ENCODE data around the gene GPSM3.
"Not testable (repeated sequence)": the region's sequence is repeated elsewhere in the genome, so short reads cannot be mapped to it uniquely, and the experiment has no call there.

The GPSM3 gene

DNA sequence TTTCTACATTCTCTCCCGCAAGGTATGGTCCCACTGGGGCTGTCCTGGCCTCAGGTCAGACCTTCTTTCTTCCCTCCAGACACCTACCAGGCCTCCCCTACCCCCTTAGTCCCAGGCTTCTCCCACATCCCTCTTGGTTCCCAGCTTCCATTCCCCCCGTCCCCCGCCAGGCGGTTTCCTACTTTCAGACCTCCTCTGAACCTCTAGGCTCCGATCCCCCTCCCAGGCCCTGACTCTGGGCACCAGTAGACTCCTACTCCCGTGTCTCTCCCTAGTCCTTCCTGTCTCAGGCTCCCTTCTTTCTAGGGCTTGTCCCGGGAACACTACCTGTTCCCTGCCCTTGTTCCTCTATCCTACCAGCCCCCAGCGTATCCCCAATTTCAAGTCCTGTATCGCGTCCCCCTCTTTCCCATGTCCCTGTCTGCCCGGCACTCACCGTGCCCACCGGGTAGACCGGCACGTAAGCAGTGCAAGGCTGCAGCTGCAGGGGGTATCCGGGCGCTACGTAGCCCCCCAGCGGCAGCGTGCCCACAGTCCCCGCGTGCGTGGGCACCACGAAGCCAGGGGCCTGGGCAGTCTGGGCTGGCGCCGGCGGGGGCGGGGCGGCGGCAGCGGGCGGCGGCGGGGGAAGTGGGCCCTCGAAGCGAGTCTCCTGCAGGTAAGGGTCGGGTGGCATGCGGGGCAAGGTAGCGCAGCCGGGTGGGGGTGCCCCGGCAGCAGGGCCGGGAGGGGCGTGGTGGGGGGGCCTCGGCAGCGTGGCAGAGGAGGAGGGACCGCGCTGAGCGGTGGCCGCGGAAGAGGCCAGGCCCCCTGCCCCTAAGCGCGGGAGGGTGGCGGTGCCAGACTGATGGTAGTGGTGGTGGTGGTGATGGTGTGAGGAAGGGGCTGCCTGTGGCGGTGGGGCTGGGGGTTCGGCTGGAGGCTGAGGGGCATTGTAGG is 42.2 kb downstream of the GPSM3 start:
- DNase-seq, result no peak

DNA sequence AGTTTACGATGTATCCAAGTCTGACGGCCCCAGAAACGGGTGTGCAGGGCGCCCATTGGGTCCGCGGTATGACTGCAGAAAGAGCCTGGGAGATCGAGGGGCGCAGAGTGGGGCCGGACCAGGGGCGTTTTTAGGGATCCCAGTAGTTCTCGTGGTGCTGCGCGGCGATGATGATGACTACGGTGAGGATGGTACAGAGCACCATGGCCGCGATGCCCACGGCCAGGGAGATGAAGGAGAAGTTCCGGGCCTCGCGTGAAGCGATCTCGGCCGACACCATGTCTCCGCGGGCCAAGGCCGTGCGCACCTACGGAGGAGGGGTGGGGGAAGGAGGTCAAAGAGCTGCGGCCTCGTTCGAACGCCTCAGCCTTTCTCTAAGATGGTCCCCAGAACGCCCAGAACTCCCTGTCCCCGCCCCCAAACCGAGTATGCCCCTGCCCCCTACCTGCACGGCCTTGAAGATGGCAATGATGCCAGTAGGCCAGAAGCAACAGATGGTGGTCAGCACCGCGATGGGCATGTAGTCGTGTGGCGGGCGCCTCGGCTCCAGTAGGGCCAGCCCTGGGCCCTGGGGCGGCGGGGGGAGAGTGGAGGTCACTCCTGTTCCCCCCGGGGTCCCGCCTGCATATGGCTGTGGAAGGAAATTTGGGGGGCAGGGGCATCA is 43.2 kb downstream of the GPSM3 start:
- DNase-seq, result no peak

DNA sequence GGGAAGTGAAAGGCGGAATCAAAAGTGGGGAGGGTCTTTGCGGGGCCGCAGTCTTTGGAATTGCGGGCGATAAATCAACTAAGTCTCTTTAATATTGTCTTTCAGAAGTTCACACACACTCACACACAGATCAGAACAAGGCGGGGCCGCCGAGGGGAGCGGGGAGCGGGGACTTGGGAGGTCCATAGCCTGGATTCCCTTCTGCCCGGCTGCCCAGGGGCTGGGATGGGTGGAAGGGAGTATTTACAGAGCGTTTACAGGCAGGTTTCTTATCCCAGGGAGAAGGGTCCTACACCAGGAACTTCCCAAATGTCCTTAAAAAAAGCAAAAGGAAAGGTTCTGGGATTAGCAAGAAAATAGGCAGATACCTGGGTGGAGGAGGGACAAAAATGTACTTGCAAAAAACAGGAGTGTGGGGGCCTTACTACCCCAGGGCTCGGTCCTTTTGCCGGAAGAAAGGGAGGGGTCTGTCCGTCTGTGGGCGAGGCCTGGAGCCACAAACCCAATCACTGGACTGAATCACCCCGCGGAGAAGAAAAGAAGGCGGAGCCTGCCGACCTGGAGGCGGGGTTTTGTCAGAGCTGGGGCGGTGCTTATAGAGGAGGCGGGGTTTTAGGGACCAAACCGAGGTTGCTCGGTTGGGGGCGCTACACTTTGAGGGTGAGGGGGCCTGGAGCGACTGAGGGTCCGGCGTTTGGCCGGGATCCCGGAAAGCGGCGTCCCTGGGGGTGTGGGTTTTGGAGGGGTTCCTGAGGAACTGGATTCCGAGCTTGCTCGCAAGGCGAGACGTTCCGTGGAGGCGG is 44.0 kb downstream of the GPSM3 start:
- peak; percentile 27 to 67 (median 47) for DNase-seq

DNA sequence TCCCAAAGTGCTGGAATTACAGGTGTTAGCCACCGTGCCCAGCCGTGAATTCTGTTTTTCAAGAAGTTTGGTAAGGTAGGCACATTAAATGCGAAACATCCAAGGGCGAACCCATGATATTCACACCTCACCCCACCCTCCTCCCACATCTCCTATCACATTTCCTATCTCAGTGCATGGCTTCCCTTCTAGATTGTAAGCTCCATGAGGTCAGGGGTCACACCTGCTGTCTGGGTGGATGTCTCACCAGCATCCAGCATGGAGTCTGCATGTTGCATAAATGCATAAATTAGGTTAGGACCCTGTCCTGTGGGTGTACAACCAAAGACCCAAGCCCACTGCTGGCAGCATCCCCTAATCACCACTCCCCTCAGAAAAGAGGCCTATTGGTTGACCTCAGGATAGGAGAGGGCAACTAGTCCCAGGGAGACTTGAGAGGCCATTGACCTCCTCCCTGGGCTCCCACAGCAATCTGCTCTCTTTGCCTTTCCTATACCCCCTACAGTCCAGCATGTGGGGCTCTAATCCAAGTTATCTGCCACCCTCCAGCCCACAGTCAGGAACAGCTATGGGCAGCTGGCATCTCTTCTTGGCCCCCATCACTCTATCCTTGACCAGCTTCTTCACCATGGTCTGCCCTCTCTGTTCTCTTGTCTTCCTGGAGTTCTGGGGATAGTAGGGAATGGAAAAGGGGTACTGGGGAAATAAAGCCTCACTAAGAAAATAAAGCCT is 44.9 kb downstream of the GPSM3 start:
- DNase-seq, result no peak

DNA sequence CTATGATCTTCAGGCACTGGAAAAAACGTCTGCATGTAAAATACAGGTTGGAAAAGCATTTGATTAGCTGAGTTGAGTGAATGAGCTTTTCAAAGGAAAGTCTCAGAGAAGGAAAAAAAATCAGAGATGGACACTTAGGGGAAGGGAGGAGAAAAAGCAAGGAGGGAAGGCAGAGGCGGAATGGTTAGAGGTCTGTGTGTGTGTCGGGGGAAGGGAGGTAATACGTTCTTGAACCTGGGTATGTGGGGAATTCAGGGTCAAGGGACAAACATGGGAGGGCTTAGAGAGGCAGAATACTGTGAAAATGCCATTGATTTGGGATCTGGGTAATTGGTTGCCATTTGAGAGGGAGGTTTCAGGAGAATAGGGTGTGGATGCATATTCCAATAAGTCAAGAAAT is 45.8 kb downstream of the GPSM3 start:
- DNase-seq, result no peak

DNA sequence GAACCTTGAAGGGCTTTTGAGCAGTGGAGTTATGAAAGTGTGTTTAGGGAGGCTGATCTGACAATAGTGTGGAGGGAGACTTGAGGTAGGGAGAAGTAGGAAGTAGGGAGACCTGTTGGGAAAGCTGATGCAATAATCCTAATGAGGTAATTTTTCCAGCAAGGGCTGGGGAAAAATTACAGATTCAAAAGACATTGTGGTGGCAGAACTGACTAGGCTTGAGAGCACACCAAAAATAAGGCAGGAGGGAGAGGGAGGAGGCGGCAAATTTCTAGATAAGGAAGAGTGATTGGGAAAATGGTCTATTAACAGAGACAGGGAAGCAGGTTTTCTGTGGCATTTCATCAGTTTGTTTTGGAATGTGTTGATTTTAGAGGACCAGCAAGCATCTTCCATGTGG is 46.2 kb downstream of the GPSM3 start:
- no peak for DNase-seq

DNA sequence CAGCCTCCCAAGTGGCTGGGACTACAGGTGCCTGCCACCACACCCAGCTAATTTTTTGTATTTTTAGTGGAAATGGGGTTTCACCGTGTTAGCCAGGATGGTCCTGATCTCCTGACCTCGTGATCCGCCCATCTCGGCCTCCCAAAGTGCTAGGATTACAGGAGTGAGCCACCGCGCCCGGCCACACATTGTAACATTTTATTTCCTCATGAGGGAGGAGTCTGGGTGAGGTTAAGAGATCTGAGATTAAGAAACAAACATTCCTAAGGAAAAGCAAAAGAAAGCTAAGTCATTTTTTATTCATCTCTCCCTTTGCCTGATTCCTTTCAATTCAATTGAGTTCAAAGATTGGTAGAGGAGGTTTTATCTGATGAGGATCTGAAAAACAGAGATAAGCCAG is 48.2 kb downstream of the GPSM3 start:
- not testable (repeated sequence) for DNase-seq
